Measurements from ENCODE around the gene MVD. TPM values are rescaled to one million over a fixed set of nuclear protein-coding genes. Genes with fewer than 3 reads are reported as not detected.

MVD gene
- total and polyA plus RNA-seq, 2 of the 13 experiments (the other 11 are each of a cell fraction or from before 2014, with no cell fraction given), result 28.1 to 187 TPM

GRCh38 chr16:88688013-88688778 is 25.3 kb upstream of the MVD start (continued):
- TF ChIP-seq, protein P1, sequence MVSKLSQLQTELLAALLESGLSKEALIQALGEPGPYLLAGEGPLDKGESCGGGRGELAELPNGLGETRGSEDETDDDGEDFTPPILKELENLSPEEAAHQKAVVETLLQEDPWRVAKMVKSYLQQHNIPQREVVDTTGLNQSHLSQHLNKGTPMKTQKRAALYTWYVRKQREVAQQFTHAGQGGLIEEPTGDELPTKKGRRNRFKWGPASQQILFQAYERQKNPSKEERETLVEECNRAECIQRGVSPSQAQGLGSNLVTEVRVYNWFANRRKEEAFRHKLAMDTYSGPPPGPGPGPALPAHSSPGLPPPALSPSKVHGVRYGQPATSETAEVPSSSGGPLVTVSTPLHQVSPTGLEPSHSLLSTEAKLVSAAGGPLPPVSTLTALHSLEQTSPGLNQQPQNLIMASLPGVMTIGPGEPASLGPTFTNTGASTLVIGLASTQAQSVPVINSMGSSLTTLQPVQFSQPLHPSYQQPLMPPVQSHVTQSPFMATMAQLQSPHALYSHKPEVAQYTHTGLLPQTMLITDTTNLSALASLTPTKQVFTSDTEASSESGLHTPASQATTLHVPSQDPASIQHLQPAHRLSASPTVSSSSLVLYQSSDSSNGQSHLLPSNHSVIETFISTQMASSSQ (IDR thresholded peaks at IDR 0.05; ENCODE audit: low read depth), result no peak
- TF ChIP-seq, protein P1 (CRISPR knock-in tag; IDR thresholded peaks at IDR 0.05; ENCODE audit: borderline replicate concordance), result 0 out of 2 replicates have a peak, but pooled peaks have one; percentile 10
- no peak for TF ChIP-seq DPF2 (CRISPR knock-in tag; IDR thresholded peaks at IDR 0.05; ENCODE audit: borderline replicate concordance, low read depth)
- TF ChIP-seq CBFB (CRISPR knock-in tag; IDR thresholded peaks at IDR 0.05), result no peak
- TF ChIP-seq, protein P2, sequence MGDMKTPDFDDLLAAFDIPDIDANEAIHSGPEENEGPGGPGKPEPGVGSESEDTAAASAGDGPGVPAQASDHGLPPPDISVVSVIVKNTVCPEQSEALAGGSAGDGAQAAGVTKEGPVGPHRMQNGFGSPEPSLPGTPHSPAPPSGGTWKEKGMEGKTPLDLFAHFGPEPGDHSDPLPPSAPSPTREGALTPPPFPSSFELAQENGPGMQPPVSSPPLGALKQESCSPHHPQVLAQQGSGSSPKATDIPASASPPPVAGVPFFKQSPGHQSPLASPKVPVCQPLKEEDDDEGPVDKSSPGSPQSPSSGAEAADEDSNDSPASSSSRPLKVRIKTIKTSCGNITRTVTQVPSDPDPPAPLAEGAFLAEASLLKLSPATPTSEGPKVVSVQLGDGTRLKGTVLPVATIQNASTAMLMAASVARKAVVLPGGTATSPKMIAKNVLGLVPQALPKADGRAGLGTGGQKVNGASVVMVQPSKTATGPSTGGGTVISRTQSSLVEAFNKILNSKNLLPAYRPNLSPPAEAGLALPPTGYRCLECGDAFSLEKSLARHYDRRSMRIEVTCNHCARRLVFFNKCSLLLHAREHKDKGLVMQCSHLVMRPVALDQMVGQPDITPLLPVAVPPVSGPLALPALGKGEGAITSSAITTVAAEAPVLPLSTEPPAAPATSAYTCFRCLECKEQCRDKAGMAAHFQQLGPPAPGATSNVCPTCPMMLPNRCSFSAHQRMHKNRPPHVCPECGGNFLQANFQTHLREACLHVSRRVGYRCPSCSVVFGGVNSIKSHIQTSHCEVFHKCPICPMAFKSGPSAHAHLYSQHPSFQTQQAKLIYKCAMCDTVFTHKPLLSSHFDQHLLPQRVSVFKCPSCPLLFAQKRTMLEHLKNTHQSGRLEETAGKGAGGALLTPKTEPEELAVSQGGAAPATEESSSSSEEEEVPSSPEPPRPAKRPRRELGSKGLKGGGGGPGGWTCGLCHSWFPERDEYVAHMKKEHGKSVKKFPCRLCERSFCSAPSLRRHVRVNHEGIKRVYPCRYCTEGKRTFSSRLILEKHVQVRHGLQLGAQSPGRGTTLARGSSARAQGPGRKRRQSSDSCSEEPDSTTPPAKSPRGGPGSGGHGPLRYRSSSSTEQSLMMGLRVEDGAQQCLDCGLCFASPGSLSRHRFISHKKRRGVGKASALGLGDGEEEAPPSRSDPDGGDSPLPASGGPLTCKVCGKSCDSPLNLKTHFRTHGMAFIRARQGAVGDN (CRISPR knock-in tag; IDR thresholded peaks at IDR 0.05), result 0 out of 2 replicates have a peak, but pooled peaks have one; percentile 21
- TF ChIP-seq ZNF546 (CRISPR knock-in tag; conservative IDR thresholded peaks at IDR 0.05), result no peak
- TF ChIP-seq PTBP1 (IDR thresholded peaks at IDR 0.05; ENCODE audit: low read depth, low read length, poor library complexity, severe bottlenecking), result no peak
- TF ChIP-seq, protein P3, sequence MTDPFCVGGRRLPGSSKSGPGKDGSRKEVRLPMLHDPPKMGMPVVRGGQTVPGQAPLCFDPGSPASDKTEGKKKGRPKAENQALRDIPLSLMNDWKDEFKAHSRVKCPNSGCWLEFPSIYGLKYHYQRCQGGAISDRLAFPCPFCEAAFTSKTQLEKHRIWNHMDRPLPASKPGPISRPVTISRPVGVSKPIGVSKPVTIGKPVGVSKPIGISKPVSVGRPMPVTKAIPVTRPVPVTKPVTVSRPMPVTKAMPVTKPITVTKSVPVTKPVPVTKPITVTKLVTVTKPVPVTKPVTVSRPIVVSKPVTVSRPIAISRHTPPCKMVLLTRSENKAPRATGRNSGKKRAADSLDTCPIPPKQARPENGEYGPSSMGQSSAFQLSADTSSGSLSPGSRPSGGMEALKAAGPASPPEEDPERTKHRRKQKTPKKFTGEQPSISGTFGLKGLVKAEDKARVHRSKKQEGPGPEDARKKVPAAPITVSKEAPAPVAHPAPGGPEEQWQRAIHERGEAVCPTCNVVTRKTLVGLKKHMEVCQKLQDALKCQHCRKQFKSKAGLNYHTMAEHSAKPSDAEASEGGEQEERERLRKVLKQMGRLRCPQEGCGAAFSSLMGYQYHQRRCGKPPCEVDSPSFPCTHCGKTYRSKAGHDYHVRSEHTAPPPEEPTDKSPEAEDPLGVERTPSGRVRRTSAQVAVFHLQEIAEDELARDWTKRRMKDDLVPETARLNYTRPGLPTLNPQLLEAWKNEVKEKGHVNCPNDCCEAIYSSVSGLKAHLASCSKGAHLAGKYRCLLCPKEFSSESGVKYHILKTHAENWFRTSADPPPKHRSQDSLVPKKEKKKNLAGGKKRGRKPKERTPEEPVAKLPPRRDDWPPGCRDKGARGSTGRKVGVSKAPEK (CRISPR knock-in tag; IDR thresholded peaks at IDR 0.05; ENCODE audit: borderline replicate concordance), result 0 out of 2 replicates have a peak, but pooled peaks have one; percentile 25
- 0 out of 2 replicates have a peak, but pooled peaks have one; percentile 11 for TF ChIP-seq ZBTB7B (CRISPR knock-in tag; IDR thresholded peaks at IDR 0.05)

Data from HepG2 (cell line).